Natural killer cell treated with Interleukin-12 subunit alpha and Interleukin-12 subunit beta and Interleukin-15 and Interleukin-18, amount 100 ng/mL, for 72 hours (primary cell): ENCODE results near the gene RNASE2. TPM values are rescaled to one million over a fixed set of nuclear protein-coding genes. Genes with fewer than 3 reads are reported as not detected.
A peak's percentile ranks its signal among the peaks of the same experiment; 100 is the strongest.
"Not testable (repeated sequence)": the region's sequence is repeated elsewhere in the genome, so short reads cannot be mapped to it uniquely, and the experiment has no call there.

ENCODE experiments used
- ATAC-seq, 2 donors: fragments of 150-1000 bp; cut with Tn5 transposase in 1 of 2; sonication (Bioruptor Pico), chemical (Tn5 transposase) in 1 of 2; 2 replicates each; pipeline ENCODE4 v1.10.0; 2021
- DNase-seq: peaks from one replicate; pipeline ENCODE4 v3.0.0; 2022; ENCODE audit warnings: low spot score
- H3K27ac Mint-ChIP-seq, 2 donors: 1 replicate in 1 of 2; 2 replicates in 1 of 2; pipeline ENCODE4 v1.8.0; 2022; ENCODE audit warnings: mixed read lengths in 2 of 2, mild to moderate bottlenecking in 1 of 2, moderate library complexity in 1 of 2
- H3K27me3 Mint-ChIP-seq, 2 donors: 1 replicate in 1 of 2; 2 replicates in 1 of 2; pipeline ENCODE4 v1.8.0; 2022; ENCODE audit warnings: mixed read lengths in 2 of 2
- H3K36me3 Mint-ChIP-seq: one replicate; pipeline ENCODE4 v1.8.0; 2022; ENCODE audit warnings: mixed read lengths
- H3K4me1 Mint-ChIP-seq, 2 donors: 1 replicate in 1 of 2; 2 replicates in 1 of 2; pipeline ENCODE4 v1.8.0; 2022; ENCODE audit warnings: low read depth in 2 of 2, mixed read lengths in 2 of 2, mild to moderate bottlenecking in 1 of 2
- H3K4me3 Mint-ChIP-seq: one replicate; pipeline ENCODE4 v1.8.0; 2022; ENCODE audit warnings: mixed read lengths
- H3K9me3 Mint-ChIP-seq: 2 replicates; pipeline ENCODE4 v1.8.0; 2022; ENCODE audit warnings: mixed read lengths
- total RNA-seq, 2 donors: library from RNA; stranded (reverse); gene quantifications; one replicate each; pipeline ENCODE4 v1.2.3, GENCODE V29; 2022

The RNASE2 gene
- not detected for total RNA-seq

DNA sequence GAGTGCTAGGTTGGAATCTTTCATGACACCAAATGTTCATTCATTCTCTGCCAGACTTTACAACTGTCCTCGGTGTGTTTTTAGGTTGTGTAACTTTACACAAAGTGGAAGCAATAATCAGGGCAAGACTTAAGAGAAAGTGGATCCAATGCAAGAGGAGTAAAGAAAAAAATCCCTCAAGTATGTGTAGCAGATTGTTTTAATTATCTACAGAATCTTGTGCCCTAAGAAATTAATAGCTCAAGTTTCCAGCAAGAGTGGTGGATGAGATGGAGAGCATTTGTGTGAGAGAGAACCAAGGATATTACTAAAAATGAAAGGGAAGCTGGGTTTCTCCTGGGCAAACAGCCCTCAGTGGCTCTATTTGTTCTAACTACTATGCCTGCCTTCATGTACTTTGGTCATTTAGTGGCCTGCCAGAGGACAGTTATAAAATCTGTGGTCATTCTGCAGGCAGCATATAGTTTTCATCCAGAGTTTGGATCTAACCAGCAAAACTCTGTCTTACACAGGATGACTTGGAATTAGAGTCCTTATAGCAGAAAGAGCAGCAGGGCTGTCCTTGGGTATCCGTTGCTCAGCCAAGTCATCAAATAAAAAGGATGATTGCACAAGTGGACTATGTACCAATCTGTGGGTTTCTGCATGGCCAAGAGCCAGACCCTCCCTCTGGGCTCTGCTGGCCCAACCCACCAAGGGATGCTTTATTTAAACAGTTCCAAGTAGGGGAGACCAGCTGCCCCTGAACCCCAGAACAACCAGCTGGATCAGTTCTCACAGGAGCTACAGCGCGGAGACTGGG, at the start of gene RNASE2:
TSS of gene RNASE2 (plus strand) at position 752 of the 802 bp plus-strand sequence. CDS start 285 bp downstream, outside the sequence.
- ATAC-seq: peak; percentile 9 to 28
- not testable (repeated sequence) for H3K36me3 Mint-ChIP-seq, H3K9me3 Mint-ChIP-seq, DNase-seq, H3K4me1 Mint-ChIP-seq
- Mint-ChIP-seq H3K27ac (peak within 1 kb of the TSS in 1 of 2 donors; percentile 24), H3K27me3 (peaks cover 28 to 30% of the 10 kb centered on the region in 2 donors), H3K4me3 (peak within 1 kb of the TSS; percentile 48)

GRCh38 chr14:20905676-20906075, 49.6 kb upstream of the RNASE2 start:
- no peak overlapping the region for H3K27ac Mint-ChIP-seq
- DNase-seq: no peak
- no peaks in the 10 kb centered on the region for H3K36me3 Mint-ChIP-seq
- H3K9me3 Mint-ChIP-seq: no peaks in the 10 kb centered on the region
- H3K4me1 Mint-ChIP-seq: no peaks in the 10 kb centered on the region
- peak in 1 of 2 donors; percentile 32 for ATAC-seq
- peaks cover 0 to 8% of the 10 kb centered on the region in 2 donors for H3K27me3 Mint-ChIP-seq
- H3K4me3 Mint-ChIP-seq: no peak overlapping the region

GRCh38 chr14:20907214-20907613, 48.1 kb upstream of the RNASE2 start:
- Mint-ChIP-seq H3K36me3 (no peaks in the 10 kb centered on the region), H3K4me1 (no peaks in the 10 kb centered on the region), H3K9me3 (no peaks in the 10 kb centered on the region), H3K27me3 (peaks cover 0 to 12% of the 10 kb centered on the region in 2 donors), H3K27ac (no peak overlapping the region), H3K4me3 (no peak overlapping the region)
- no peak for DNase-seq
- no peak for ATAC-seq

DNA sequence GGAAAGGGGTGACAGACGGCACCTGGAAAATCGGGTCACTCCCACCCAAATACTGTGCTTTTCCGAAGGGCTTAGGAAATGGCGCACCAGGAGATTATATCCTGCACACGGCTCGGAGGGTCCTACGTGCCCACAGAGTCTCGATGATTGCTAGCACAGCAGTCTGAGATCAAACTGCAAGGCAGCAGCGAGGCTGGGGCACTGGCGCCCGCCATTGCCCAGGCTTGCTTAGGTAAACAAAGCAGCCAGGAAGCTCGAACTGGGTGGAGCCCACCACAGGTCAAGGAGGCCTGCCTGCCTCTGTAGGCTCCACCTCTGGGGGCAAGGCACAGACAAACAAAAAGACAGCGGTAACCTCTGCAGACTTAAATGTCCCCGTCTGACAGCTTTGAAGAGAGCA, 44.5 kb upstream of the RNASE2 start:
- H3K27ac Mint-ChIP-seq, H3K36me3 Mint-ChIP-seq, ATAC-seq: not testable (repeated sequence)

DNA sequence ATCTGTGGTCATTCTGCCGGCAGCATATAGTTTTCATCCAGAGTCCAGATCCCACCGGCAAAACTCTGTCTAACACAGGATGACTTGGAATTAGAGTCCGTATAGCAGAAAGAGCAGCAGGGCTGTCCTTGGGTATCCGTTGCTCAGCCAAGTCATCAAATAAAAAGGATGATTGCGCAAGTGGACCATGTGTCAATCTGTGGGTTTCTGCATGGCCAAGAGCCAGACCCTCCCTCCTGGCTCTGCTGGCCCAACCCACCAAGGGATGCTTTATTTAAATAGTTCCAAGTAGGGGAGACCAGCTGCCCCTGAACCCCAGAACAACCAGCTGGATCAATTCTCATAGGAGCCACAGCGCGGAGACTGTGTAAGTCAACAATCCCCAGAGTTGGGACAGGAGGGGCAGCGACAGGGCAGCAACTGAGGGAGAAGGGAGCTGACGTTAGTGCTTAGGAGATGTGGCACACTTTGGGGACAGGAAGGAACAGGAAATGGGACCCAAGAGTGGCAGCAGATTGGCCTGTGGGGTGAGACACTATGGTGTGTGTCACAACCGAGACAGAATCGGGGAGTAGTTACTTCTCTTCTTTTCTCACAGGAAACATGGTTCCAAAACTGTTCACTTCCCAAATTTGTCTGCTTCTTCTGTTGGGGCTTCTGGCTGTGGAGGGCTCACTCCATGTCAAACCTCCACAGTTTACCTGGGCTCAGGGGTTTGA, 36.1 kb upstream of the RNASE2 start:
- H3K27me3 Mint-ChIP-seq: peaks cover 23 to 32% of the 10 kb centered on the region in 2 donors
- H3K36me3 Mint-ChIP-seq, H3K9me3 Mint-ChIP-seq, H3K4me3 Mint-ChIP-seq, ATAC-seq, H3K4me1 Mint-ChIP-seq, DNase-seq, H3K27ac Mint-ChIP-seq: not testable (repeated sequence)

More for the DNA sequence above, 44.5 kb upstream of the RNASE2 start:
- not testable (repeated sequence) for H3K4me3 Mint-ChIP-seq, DNase-seq, H3K4me1 Mint-ChIP-seq, H3K9me3 Mint-ChIP-seq
- peaks cover 0 to 17% of the 10 kb centered on the region in 2 donors for H3K27me3 Mint-ChIP-seq

GRCh38 chr14:20923766-20924297, 31.5 kb upstream of the RNASE2 start:
- H3K4me1 Mint-ChIP-seq, ATAC-seq: not testable (repeated sequence)

DNA sequence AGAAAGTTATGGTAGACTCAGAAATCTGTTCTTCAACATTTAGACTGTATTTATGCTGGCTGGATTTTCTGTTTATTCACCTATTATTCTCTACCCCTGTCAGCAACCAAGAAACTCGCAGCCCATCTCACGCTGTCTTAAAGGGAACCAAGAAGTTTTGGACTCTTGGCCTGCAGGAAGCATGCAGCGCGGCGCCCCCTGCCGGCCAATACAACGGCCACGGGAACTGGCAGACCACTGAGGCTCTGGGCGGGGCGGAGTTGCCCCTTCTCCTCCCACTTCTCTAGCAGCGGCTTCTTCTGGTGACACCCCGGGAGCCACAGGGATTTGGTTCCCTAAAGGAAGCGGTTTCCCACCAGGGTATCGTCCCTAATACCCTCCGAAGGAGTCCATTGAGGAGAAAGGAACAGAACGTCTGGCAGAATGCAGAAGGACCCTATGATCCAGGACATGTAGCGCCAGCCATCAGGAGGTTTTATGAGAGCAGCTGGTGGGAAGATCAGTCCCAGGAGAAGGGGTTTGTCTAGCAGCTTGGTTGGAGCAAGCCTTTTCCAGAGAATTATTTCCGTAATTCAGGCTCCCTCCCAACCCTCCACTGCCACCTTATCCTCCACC, 21.0 kb upstream of the RNASE2 start:
- ATAC-seq (peak in 1 of 2 donors; percentile 55), DNase-seq (no peak)
- Mint-ChIP-seq H3K4me3 (no peak overlapping the region), H3K27ac (no peak overlapping the region), H3K9me3 (no peaks in the 10 kb centered on the region), H3K36me3 (no peaks in the 10 kb centered on the region), H3K27me3 (peaks cover 0 to 6% of the 10 kb centered on the region in 2 donors), H3K4me1 (no peaks in the 10 kb centered on the region)

More at GRCh38 chr14:20923766-20924297, 31.5 kb upstream of the RNASE2 start:
- DNase-seq, H3K27ac Mint-ChIP-seq, H3K4me3 Mint-ChIP-seq, H3K9me3 Mint-ChIP-seq, H3K36me3 Mint-ChIP-seq: not testable (repeated sequence)
- H3K27me3 Mint-ChIP-seq: peaks cover 19 to 32% of the 10 kb centered on the region in 2 donors

GRCh38 chr14:20935303-20935984, 19.8 kb upstream of the RNASE2 start:
- Mint-ChIP-seq H3K36me3 (no peaks in the 10 kb centered on the region), H3K4me1 (no peaks in the 10 kb centered on the region), H3K4me3 (no peak overlapping the region), H3K27ac (no peak overlapping the region), H3K9me3 (no peaks in the 10 kb centered on the region), H3K27me3 (peaks cover 0 to 8% of the 10 kb centered on the region in 2 donors)
- DNase-seq (no peak), ATAC-seq (no peak)

- not testable (repeated sequence) for H3K36me3 Mint-ChIP-seq, DNase-seq, H3K9me3 Mint-ChIP-seq, H3K4me3 Mint-ChIP-seq, H3K4me1 Mint-ChIP-seq, ATAC-seq, H3K27ac Mint-ChIP-seq
- peaks cover 6 to 17% of the 10 kb centered on the region in 2 donors for H3K27me3 Mint-ChIP-seq
These were observed 10.1 kb upstream of the RNASE2 start for GRCh38 chr14:20945146-20945545.

DNA sequence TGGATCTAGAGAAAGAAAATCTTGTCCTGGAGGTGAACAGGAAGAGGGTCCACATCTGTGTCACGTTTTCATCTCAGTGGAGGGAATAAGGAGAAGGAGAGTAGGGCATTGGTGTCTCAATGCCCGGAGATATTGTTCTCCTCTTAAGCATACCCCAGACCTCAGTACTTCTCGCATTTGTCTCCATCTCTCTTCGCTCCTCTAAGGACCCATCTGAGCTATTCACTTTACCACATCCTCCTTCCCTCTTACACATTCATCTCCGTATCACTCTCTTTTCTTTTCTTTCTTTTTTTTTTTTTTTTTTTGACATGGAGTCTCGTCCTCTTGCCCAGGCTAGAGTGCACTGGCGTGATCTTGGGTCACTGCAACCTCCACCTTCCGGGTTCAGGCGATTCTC, 8.6 kb upstream of the RNASE2 start:
- H3K9me3 Mint-ChIP-seq, ATAC-seq, H3K27ac Mint-ChIP-seq, H3K4me3 Mint-ChIP-seq, H3K4me1 Mint-ChIP-seq, H3K36me3 Mint-ChIP-seq, DNase-seq: not testable (repeated sequence)
- H3K27me3 Mint-ChIP-seq: peaks cover 8 to 20% of the 10 kb centered on the region in 2 donors

- not testable (repeated sequence) for H3K36me3 Mint-ChIP-seq, DNase-seq, H3K9me3 Mint-ChIP-seq
- H3K27me3 Mint-ChIP-seq: peaks cover 24 to 30% of the 10 kb centered on the region in 2 donors
- peak overlapping the region in 1 of 2 donors; percentile 24 for H3K27ac Mint-ChIP-seq
- ATAC-seq: peak; percentile 38 to 48
- peaks cover 1 to 12% of the 10 kb centered on the region in 2 donors for H3K4me1 Mint-ChIP-seq
- H3K4me3 Mint-ChIP-seq: peak overlapping the region; percentile 38
These were observed 219 bp downstream of the RNASE2 start for GRCh38 chr14:20955538-20955873.

GRCh38 chr14:20956376-20956976, 1.2 kb downstream of the RNASE2 start:
- peak overlapping the region; percentile 48 for H3K4me3 Mint-ChIP-seq
- H3K4me1 Mint-ChIP-seq: peaks cover 6 to 21% of the 10 kb centered on the region in 2 donors
- H3K27me3 Mint-ChIP-seq: peaks cover 24 to 30% of the 10 kb centered on the region in 2 donors
- peak overlapping the region in 1 of 2 donors; percentile 24 for H3K27ac Mint-ChIP-seq
- ATAC-seq (no peak), DNase-seq (no peak)
- no peaks in the 10 kb centered on the region for H3K36me3 Mint-ChIP-seq
- no peaks in the 10 kb centered on the region for H3K9me3 Mint-ChIP-seq

- H3K27ac Mint-ChIP-seq, H3K4me3 Mint-ChIP-seq, H3K9me3 Mint-ChIP-seq, ATAC-seq, DNase-seq, H3K36me3 Mint-ChIP-seq: not testable (repeated sequence)
- Mint-ChIP-seq H3K4me1 (peaks cover 10 to 25% of the 10 kb centered on the region in 2 donors), H3K27me3 (peaks cover 30 to 31% of the 10 kb centered on the region in 2 donors)
These were observed 3.7 kb downstream of the RNASE2 start for GRCh38 chr14:20958946-20959345.
